GM23248 (cell line): ENCODE data around the gene ETV6. TPM values are rescaled to one million over a fixed set of nuclear protein-coding genes. Genes with fewer than 3 reads are reported as not detected.

Source experiments
- DNase-seq: peaks from one replicate; pipeline ENCODE4 v3.0.0-alpha.2; 2015
- H2AFZ ChIP-seq: fragments of 200-600 bp; sonication (generic); 2 replicates; pipeline ENCODE4 v1.6.1; 2016; ENCODE audit warnings: antibody characterized with exemption
- H3F3A ChIP-seq: fragments of 200-600 bp; sonication (generic); 2 replicates; pipeline ENCODE4 v1.6.1; 2016; ENCODE audit warnings: mild to moderate bottlenecking, antibody characterized with exemption, mixed run types; ENCODE audit not compliant: insufficient read depth
- H3K27ac ChIP-seq: fragments of 200-600 bp; sonication (generic); 2 replicates; pipeline ENCODE4 v1.5.1; 2016; ENCODE audit warnings: mild to moderate bottlenecking
- H3K27me3 ChIP-seq: fragments of 200-600 bp; sonication (generic); replicated peaks from 2 replicates; pipeline ENCODE4 v1.6.1; 2016; ENCODE audit warnings: mild to moderate bottlenecking; ENCODE audit not compliant: insufficient read depth
- H3K36me3 ChIP-seq: fragments of 200-600 bp; sonication (generic); 2 replicates; pipeline ENCODE4 v1.6.1; 2016; ENCODE audit warnings: low read depth, mild to moderate bottlenecking
- H3K4me1 ChIP-seq: fragments of 200-600 bp; sonication (generic); 2 replicates; pipeline ENCODE4 v1.6.1; 2016; ENCODE audit warnings: mild to moderate bottlenecking; ENCODE audit not compliant: insufficient read depth
- H3K4me2 ChIP-seq: fragments of 200-600 bp; sonication (generic); one replicate; pipeline ENCODE4 v1.6.1; 2016; ENCODE audit warnings: mild to moderate bottlenecking; ENCODE audit not compliant: unreplicated experiment
- H3K4me3 ChIP-seq: fragments of 200-600 bp; sonication (generic); 2 replicates; pipeline ENCODE4 v1.5.1; 2016; ENCODE audit warnings: mild to moderate bottlenecking
- H3K79me2 ChIP-seq: fragments of 200-600 bp; sonication (generic); 2 replicates; pipeline ENCODE4 v1.6.1; 2016; ENCODE audit warnings: mild to moderate bottlenecking; ENCODE audit not compliant: insufficient read depth
- H3K9ac ChIP-seq: fragments of 200-600 bp; sonication (generic); 2 replicates; pipeline ENCODE4 v1.6.1; 2016; ENCODE audit warnings: mild to moderate bottlenecking
- H3K9me2 ChIP-seq: fragments of 200-600 bp; sonication (generic); 2 replicates; pipeline ENCODE4 v1.6.1; 2016; ENCODE audit warnings: mixed run types, mild to moderate bottlenecking, moderate library complexity; ENCODE audit not compliant: insufficient read depth
- H3K9me3 ChIP-seq: fragments of 200-600 bp; sonication (generic); one replicate; pipeline ENCODE4 v1.6.1; 2017; ENCODE audit warnings: low read depth
- H4K20me1 ChIP-seq: fragments of 200-600 bp; sonication (generic); 2 replicates; pipeline ENCODE4 v1.6.0; 2016; ENCODE audit not compliant: insufficient read depth
- EZH2 ChIP-seq: fragments of 200-600 bp; sonication (generic); IDR thresholded peaks from 2 replicates; pipeline ENCODE4 v1.6.1; 2018; ENCODE audit warnings: antibody characterized with exemption, mild to moderate bottlenecking; ENCODE audit not compliant: insufficient read depth, poor library complexity, severe bottlenecking
- EZH2phosphoT487 ChIP-seq: fragments of 200-600 bp; sonication (generic); IDR thresholded peaks from 2 replicates; pipeline ENCODE4 v1.6.1; 2018; ENCODE audit warnings: antibody characterized with exemption, moderate library complexity, mild to moderate bottlenecking, low read depth; ENCODE audit not compliant: insufficient read depth
- WGBS, 2 experiments: methylation state at CpG; one replicate each; pipeline ENCODE4 v1.1.6; 2015 to 2017; ENCODE audit warnings: low lambda C conversion rate in 2 of 2, low coverage in 1 of 2; ENCODE audit errors: missing lambda C conversion rate in 2 of 2; 5-methylcytosine and 5-hydroxymethylcytosine counted together
- in situ Hi-C: fragments of 300-500 bp; cut with MboI; formaldehyde crosslinking; loops from 2 replicates; pipeline ENCODE4 v1.15.0; 2020
- polyA plus RNA-seq: library from polyadenylated mRNA; unstranded; fragments of >200 nt; fragmentation: Nextera tagmentation; extraction: Ambion mirVana; gene quantifications from 2 replicates; pipeline ENCODE4 v1.2.1, GENCODE V29; 2016
- total RNA-seq: library from RNA; depleted of rRNA; stranded (reverse); fragments of >200 nt; shearing (Covaris generic); gene quantifications from 2 replicates; pipeline ENCODE4 v1.2.3, GENCODE V29; 2014

The ETV6 gene
- total and polyA plus RNA-seq, 2 experiments from 2014 or later: 2.5 to 10.4 TPM

DNA sequence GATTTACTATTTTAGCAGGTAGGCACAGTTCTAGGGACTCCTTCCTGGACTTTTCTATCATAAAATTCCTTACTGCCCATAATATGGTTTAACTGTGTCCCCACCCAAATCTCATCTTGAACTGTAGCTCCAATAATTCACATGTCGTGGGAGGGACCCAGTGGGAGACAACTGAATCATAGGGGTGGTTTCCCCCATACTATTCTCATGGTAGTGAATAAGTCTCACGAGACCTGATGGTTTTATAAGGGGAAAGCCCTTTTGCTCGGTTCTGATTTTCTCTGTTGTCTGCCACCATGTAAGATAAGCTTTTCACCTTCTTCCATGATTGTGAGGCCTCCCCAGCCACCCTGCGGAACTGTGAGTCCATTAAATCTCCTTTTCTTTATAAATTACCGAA is 10.0 kb upstream of the ETV6 start:
- Histone ChIP-seq H3K27me3 (no peaks in the 10 kb centered on the region), H3K9ac (no peak overlapping the region), H4K20me1 (no peaks in the 10 kb centered on the region), H3K36me3 (no peaks in the 10 kb centered on the region), H2AFZ (no peak overlapping the region), H3K4me2 (no peak overlapping the region), H3K9me2 (no peaks in the 10 kb centered on the region), H3F3A (no peaks in the 10 kb centered on the region), H3K27ac (no peak overlapping the region), H3K4me3 (no peak overlapping the region), H3K4me1 (peaks cover 5% of the 10 kb centered on the region; the same call in 1 of the 2 replicates), H3K79me2 (no peaks in the 10 kb centered on the region), H3K9me3 (no peaks in the 10 kb centered on the region)
- TF ChIP-seq EZH2 (no peak), EZH2phosphoT487 (no peak)
- 79 to 84% methylated on average over 5 of the region's 5 CpGs for WGBS, 2 experiments
- in situ Hi-C loops: no loop called here
- DNase-seq: no peak

DNA sequence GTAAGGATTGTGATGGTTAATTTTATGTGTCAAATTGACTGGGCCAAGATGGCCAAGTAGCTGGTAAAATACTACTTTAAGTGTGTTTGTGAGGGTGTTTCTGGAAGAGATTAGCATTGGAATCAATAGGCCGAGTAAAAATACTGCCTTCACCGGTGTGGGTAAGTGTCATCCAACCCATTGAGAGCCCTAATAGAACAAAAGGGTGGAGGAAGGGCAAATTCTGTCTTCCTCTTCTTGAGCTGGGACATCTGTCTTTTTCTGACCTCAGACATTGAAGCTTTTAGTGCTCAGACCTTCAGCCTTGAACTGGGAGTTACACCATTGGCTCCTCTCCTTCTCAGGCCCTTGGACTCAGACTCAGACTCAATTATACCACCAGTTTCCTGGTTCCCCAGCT is 8.0 kb upstream of the ETV6 start:
- Histone ChIP-seq H3K27me3 (no peaks in the 10 kb centered on the region), H3K9ac (no peak overlapping the region), H3F3A (no peaks in the 10 kb centered on the region; the same call in 1 of the 2 replicates), H3K4me1 (peaks cover 3% of the 10 kb centered on the region; the same call in 1 of the 2 replicates), H3K27ac (no peak overlapping the region), H3K79me2 (no peaks in the 10 kb centered on the region), H2AFZ (no peak overlapping the region), H3K4me2 (no peak overlapping the region), H3K9me2 (no peaks in the 10 kb centered on the region), H3K4me3 (no peak overlapping the region), H3K36me3 (no peaks in the 10 kb centered on the region), H3K9me3 (no peaks in the 10 kb centered on the region), H4K20me1 (no peaks in the 10 kb centered on the region)
- WGBS, 2 experiments: 71 to 97% methylated on average over 2 of the region's 2 CpGs
- DNase-seq: no peak
- no peak for TF ChIP-seq EZH2
- TF ChIP-seq EZH2phosphoT487: no peak
- in situ Hi-C loops: loop anchor here (10.0 kb wide), 1 partner anchor 63 kb away; no protein-coding TSS in a partner anchor

DNA sequence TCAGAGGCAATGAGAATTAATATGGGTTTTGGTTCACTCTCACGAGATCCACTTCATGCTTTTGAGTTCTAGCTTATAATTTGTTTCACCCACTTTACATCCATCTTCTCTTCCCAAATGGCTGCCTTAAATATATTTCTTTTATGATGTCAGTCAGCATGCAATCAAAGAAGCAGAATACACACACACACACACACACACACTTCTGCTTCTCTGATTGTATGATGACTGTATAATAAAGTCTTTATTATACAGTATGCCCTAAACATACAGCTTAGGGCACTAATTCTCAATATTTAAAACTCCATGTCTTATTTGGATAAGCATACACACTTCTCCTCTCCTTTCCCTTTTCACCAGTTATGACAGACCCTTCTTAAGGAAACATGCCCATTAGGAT is 6.7 kb upstream of the ETV6 start:
- Histone ChIP-seq H3F3A (no peaks in the 10 kb centered on the region; the same call in 1 of the 2 replicates), H3K79me2 (no peaks in the 10 kb centered on the region), H3K9me3 (no peaks in the 10 kb centered on the region), H4K20me1 (no peaks in the 10 kb centered on the region), H3K27me3 (no peaks in the 10 kb centered on the region), H3K9me2 (no peaks in the 10 kb centered on the region), H3K4me1 (peaks cover 3% of the 10 kb centered on the region; the same call in 1 of the 2 replicates), H3K4me2 (no peak overlapping the region), H3K27ac (no peak overlapping the region), H3K36me3 (no peaks in the 10 kb centered on the region), H3K4me3 (no peak overlapping the region), H2AFZ (no peak overlapping the region), H3K9ac (no peak overlapping the region)
- TF ChIP-seq EZH2 (no peak), EZH2phosphoT487 (no peak)
- WGBS, 2 experiments: 82 to 87% methylated on average over 1 of the region's 1 CpG
- no peak for DNase-seq
- in situ Hi-C loops: loop anchor here (10.0 kb wide), 1 partner anchor 62 kb away; no protein-coding TSS in a partner anchor

DNA sequence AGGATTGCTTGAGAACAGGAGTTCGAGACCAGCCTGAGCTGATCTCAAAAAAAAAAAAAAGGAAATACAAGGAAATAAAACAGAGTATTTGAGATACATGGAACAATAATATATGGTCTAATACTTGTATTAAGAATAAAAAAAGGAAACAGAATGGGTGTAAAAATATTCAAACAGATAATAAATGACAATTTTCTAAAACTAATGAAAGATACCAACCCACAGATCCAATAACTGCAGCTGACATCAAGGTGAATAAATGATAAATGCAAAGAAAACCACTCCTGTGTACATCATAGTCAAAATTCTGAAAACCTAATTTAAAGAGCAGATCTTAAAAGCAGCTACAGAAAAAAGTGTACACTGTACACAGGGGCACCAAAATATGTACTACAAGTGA is 4.1 kb upstream of the ETV6 start:
- no peaks in the 10 kb centered on the region for H3K9me3 ChIP-seq
- 74 to 82% methylated on average over 1 of the region's 1 CpG for WGBS, 2 experiments
- no peak overlapping the region for H3K9ac ChIP-seq
- H3K79me2 ChIP-seq: peaks cover under 1% of the 10 kb centered on the region
- no peaks in the 10 kb centered on the region for H4K20me1 ChIP-seq
- H3K27ac ChIP-seq: no peak overlapping the region
- in situ Hi-C loops: loop anchor here (10.0 kb wide), 1 partner anchor 59 kb away; no protein-coding TSS in a partner anchor
- no peaks in the 10 kb centered on the region for H3K27me3 ChIP-seq
- DNase-seq: no peak
- no peak overlapping the region for H3K4me2 ChIP-seq
- no peaks in the 10 kb centered on the region for H3K4me1 ChIP-seq
- H3F3A ChIP-seq: peaks cover 1% of the 10 kb centered on the region
- H3K9me2 ChIP-seq: no peaks in the 10 kb centered on the region
- TF ChIP-seq EZH2 (no peak), EZH2phosphoT487 (no peak)
- H2AFZ ChIP-seq: no peak overlapping the region
- H3K36me3 ChIP-seq: no peaks in the 10 kb centered on the region
- no peak overlapping the region for H3K4me3 ChIP-seq
